NT2/D1 (cell line): ENCODE data around the gene PLIN4.

Experiments used
- SUZ12 ChIP-seq: IDR thresholded peaks from 2 replicates; pipeline ENCODE4 v1.6.1; 2011; ENCODE audit not compliant: insufficient read length, insufficient read depth; ENCODE audit errors: extremely low read depth
- YY1 ChIP-seq: IDR thresholded peaks from 2 replicates; pipeline ENCODE4 v1.6.1; 2011; ENCODE audit not compliant: insufficient read length, insufficient read depth
- ZNF274 ChIP-seq: IDR thresholded peaks from 2 replicates; pipeline ENCODE4 v1.6.1; 2011; ENCODE audit warnings: mild to moderate bottlenecking, low read depth, low read length

DNA sequence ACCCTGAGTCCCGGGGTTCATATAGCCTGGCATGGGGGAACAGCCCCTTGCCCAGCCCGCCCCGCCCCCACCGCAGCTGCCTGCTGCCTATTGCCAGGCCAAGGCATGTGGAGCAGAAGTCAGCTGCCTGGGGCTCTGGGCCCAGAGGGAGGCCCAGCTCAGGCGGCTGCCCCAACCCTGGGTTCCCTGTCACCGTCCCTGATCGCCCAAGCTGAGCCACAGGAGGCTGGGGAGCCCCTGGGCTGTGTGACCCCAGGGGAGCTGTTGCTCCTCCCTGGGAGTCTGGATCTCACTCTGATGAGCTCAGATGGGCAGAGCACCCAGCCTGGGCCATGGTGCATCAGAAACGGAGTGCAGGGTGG lies 1.4 kb downstream of the PLIN4 start:
- TF ChIP-seq ZNF274 (no peak), YY1 (no peak), SUZ12 (no peak)
